GM10248 (cell line): ENCODE results near the gene XRCC6.
"Not testable (repeated sequence)": the region's sequence is repeated elsewhere in the genome, so short reads cannot be mapped to it uniquely, and the experiment has no call there.

Experiments used
- CTCF ChIA-PET: fragments of 300-600 bp; sonication (Branson Sonifier 250); formaldehyde crosslinking; extraction: SDS; loops from one replicate; lab custom pipeline; 2021; ENCODE audit warnings: antibody characterized with exemption; lab: Yijun Ruan, JAX
- POLR2A ChIA-PET: fragments of 350-650 bp; sonication (Branson Sonifier 250); formaldehyde crosslinking; extraction: SDS; loops from one replicate; lab custom pipeline; 2020; ENCODE audit warnings: antibody characterized with exemption; lab: Yijun Ruan, JAX
- DNase-seq: peaks from one replicate; pipeline ENCODE4 v3.0.0; 2012; ENCODE audit errors: extremely low spot score
- TF ChIP-seq, protein P1 (sequence below): IDR thresholded peaks from 2 replicates; pipeline ENCODE4 v1.5.1; 2012; ENCODE audit warnings: mild to moderate bottlenecking, low read depth; ENCODE audit errors: extremely low read depth, missing control alignments, control extremely low read depth

XRCC6 gene

GRCh38 chr22:41661088-41661487 lies 40.0 kb downstream of the XRCC6 start:
- no peak for DNase-seq
- TF ChIP-seq, protein P1, sequence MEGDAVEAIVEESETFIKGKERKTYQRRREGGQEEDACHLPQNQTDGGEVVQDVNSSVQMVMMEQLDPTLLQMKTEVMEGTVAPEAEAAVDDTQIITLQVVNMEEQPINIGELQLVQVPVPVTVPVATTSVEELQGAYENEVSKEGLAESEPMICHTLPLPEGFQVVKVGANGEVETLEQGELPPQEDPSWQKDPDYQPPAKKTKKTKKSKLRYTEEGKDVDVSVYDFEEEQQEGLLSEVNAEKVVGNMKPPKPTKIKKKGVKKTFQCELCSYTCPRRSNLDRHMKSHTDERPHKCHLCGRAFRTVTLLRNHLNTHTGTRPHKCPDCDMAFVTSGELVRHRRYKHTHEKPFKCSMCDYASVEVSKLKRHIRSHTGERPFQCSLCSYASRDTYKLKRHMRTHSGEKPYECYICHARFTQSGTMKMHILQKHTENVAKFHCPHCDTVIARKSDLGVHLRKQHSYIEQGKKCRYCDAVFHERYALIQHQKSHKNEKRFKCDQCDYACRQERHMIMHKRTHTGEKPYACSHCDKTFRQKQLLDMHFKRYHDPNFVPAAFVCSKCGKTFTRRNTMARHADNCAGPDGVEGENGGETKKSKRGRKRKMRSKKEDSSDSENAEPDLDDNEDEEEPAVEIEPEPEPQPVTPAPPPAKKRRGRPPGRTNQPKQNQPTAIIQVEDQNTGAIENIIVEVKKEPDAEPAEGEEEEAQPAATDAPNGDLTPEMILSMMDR = no peak
- POLR2A ChIA-PET = no interaction called here
- CTCF ChIA-PET = interaction anchor here (1.0 kb wide), 1 partner anchor 8 kb away, joined by 3 read pairs; no protein-coding TSS in a partner anchor

- TF ChIP-seq, protein P1 = no peak
- POLR2A ChIA-PET = no interaction called here
- CTCF ChIA-PET = no interaction called here
- DNase-seq = no peak
Observed at GRCh38 chr22:41661713-41662112, 40.6 kb downstream of the XRCC6 start.

- POLR2A ChIA-PET, DNase-seq: not testable (repeated sequence)
- CTCF ChIA-PET = interaction anchor here (1.0 to 4.8 kb wide), 2 partner anchors 10 to 13 kb away, joined by 3 to 82 read pairs; no protein-coding TSS in a partner anchor
Observed at GRCh38 chr22:41663594-41663993, 42.5 kb downstream of the XRCC6 start.

- ChIA-PET POLR2A (no interaction called here), CTCF (interaction anchor here (0.8 to 4.8 kb wide), 5 partner anchors 9 to 261 kb away, joined by 3 to 82 read pairs (median 3); partner anchors contain the start of gene MEI1)
- no peak for DNase-seq
- TF ChIP-seq, protein P1 = no peak
Observed at GRCh38 chr22:41664490-41664889, 43.4 kb downstream of the XRCC6 start.

GRCh38 chr22:41664951-41665350 lies 43.9 kb downstream of the XRCC6 start:
- no peak for DNase-seq
- ChIA-PET POLR2A (no interaction called here), CTCF (interaction anchor here (0.8 to 4.8 kb wide), 6 partner anchors 9 to 261 kb away, joined by 3 to 82 read pairs (median 4); partner anchors contain the start of gene MEI1)
- TF ChIP-seq, protein P1 = no peak

DNA sequence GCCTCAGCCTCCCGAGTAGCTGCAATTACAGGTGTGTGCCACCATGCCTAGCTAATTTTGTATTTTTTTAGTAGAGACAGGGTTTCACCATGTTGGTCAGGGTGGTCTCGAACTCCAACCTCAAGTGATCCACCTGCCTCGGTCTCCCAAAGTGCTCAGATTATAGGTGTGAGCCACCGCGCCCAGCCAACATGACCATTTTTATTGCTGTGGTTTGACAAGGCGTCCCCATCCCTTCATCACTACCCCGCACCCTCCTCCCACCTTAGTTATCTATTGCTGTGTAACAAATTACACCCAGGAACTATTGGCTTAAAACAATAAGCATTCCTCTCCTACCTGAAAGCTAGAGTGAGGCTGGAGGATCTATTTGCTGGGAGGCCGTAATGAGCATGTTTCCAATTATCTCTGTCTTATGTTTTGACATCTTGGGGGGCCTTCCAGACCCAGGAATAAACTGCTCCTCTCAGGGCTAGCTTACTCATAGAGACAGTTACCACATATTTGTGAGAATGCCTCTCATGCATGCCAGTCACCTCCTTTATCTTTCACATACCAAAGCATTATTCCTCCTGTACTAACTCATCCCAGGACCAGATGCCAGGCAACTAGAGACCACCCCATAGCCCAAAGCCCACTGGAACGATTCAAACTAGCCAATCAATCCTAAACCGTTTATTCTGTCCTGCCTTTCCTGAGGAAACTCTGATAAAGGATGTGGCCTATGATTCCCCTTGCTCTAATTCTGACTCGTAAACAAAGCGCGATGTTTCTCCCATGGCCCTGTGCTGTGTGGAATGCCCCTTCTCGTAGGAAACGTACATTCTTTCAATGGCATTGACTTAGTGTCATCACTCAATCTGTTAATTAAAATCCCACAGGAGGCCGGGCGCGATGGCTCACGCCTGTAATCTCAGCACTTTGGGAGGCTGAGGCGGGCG lies 48.1 kb downstream of the XRCC6 start:
- TF ChIP-seq, protein P1 = no peak
- ChIA-PET POLR2A (interaction anchor here (0.7 to 0.9 kb wide), 2 partner anchors 19 to 130 kb away, joined by 5 to 16 read pairs; no protein-coding TSS in a partner anchor), CTCF (interaction anchor here (0.8 to 5.0 kb wide), 3 partner anchors 9 to 271 kb away, joined by 3 to 34 read pairs (median 3); no protein-coding TSS in a partner anchor)
- DNase-seq = no peak

GRCh38 chr22:41672096-41672495 lies 51.0 kb downstream of the XRCC6 start:
- POLR2A ChIA-PET = not testable (repeated sequence)
- CTCF ChIA-PET = interaction anchor here (2.5 kb wide), 1 partner anchor 25 kb away, joined by 9 read pairs; no protein-coding TSS in a partner anchor

More at GRCh38 chr22:41672096-41672495, 51.0 kb downstream of the XRCC6 start:
- DNase-seq = not testable (repeated sequence)
